Gastrocnemius medialis (tissue), 4 donors: ENCODE measurements around the gene TCF12. TPM values are rescaled to one million over a fixed set of nuclear protein-coding genes. Genes with fewer than 3 reads are reported as not detected.

Experiments
- ATAC-seq, 2 donors: fragments of 150-250 bp; one replicate each; pipeline ENCODE4 v1.9.1; 2016
- DNase-seq, 2 donors: peaks; one replicate each; pipeline ENCODE4 v3.0.0-alpha.2; 2019
- H3K27ac ChIP-seq, 4 donors: fragments of 200-600 bp; sonication (generic); 1 replicate in 1 of 4; 2 replicates in 3 of 4; pipeline ENCODE4 v1.5.1; 2016 to 2018; ENCODE audit warnings: mild to moderate bottlenecking in 2 of 4, moderate library complexity in 1 of 4
- H3K27me3 ChIP-seq, 3 donors: fragments of 200-600 bp; sonication (generic) in 2 of 3; 1 replicate in 1 of 3; 2 replicates in 2 of 3; pipeline versions ENCODE4 v1.5.1 to v1.6.0; 2016 to 2019; ENCODE audit warnings: mild to moderate bottlenecking in 1 of 3, moderate library complexity in 1 of 3
- H3K36me3 ChIP-seq, 2 donors: fragments of 200-600 bp; sonication (generic) in 1 of 2; one replicate each; pipeline ENCODE4 v1.5.1; 2017 to 2018
- H3K4me1 ChIP-seq, 2 donors: fragments of 200-600 bp; sonication (generic) in 1 of 2; one replicate each; pipeline ENCODE4 v1.5.1; 2016 to 2017; ENCODE audit warnings: mild to moderate bottlenecking in 2 of 2
- H3K4me3 ChIP-seq, 4 donors: fragments of 200-600 bp; sonication (generic) in 3 of 4; 1 replicate in 1 of 4; 2 replicates in 3 of 4; pipeline ENCODE4 v1.5.1; 2016 to 2019; ENCODE audit warnings: mild to moderate bottlenecking in 2 of 4
- H3K9me3 ChIP-seq, 3 donors: fragments of 200-600 bp; sonication (generic) in 2 of 3; 1 replicate in 1 of 3; 2 replicates in 2 of 3; pipeline ENCODE4 v1.5.1; 2016 to 2019
- CTCF ChIP-seq, 5 experiments: fragments of 450-650 bp in 3 of 5; fragments of 200-600 bp in 2 of 5; sonication (generic) in 2 of 5; IDR thresholded peaks in 4 of 5; conservative IDR thresholded peaks in 1 of 5; 1 replicate in 4 of 5; 2 replicates in 1 of 5; pipeline ENCODE4 v1.5.1; 2016 to 2019; ENCODE audit warnings: antibody characterized with exemption in 5 of 5, mild to moderate bottlenecking in 3 of 5, moderate library complexity in 3 of 5
- POLR2A ChIP-seq, 2 donors: fragments of 450-650 bp; IDR thresholded peaks; one replicate each; pipeline ENCODE4 v1.6.1; 2017; ENCODE audit warnings: antibody characterized with exemption in 2 of 2, mild to moderate bottlenecking in 2 of 2, moderate library complexity in 2 of 2
- in situ Hi-C, 4 donors: fragments of 200-750 bp; cut with MboI; loops; one replicate each; pipeline versions ENCODE4 v1.15.0 to v1.8.0; 2017; ENCODE audit warnings: low sequenced_read_pairs in 4 of 4
- intact Hi-C: fragments of 100-400 bp; cut with DNase I; formaldehyde crosslinking; loops from one replicate; pipeline ENCODE4 v1.15.1; 2023; ENCODE audit warnings: low total_unique reads
- total RNA-seq, 4 donors: library from RNA; depleted of rRNA; stranded (reverse); fragments of >200 nt; gene quantifications; one replicate each; pipeline versions ENCODE4 v1.1.0 to v1.2.3, GENCODE V29; 2016

Gene TCF12
- total RNA-seq, 4 donors from 2014 or later = 34.9 to 63.0 (median 51.4) TPM

GRCh38 chr15:57169643-57170042 lies 251.2 kb downstream of the TCF12 start:
- ATAC-seq (no peak), DNase-seq (no peak)
- Histone ChIP-seq H3K4me3 (no peak overlapping the region), H3K9me3 (no peaks in the 10 kb centered on the region), H3K27ac (no peak overlapping the region), H3K4me1 (peaks cover 0 to 3% of the 10 kb centered on the region in 2 donors), H3K36me3 (no peaks in the 10 kb centered on the region), H3K27me3 (no peaks in the 10 kb centered on the region)
- in situ Hi-C loops = no loop called here
- intact Hi-C loops = no loop called here
- TF ChIP-seq CTCF (IDR thresholded peaks at IDR 0.05 in 4 of 5, conservative IDR thresholded peaks at IDR 0.05 in 1 of 5) = no peak
- TF ChIP-seq POLR2A (IDR thresholded peaks at IDR 0.05) = no peak

GRCh38 chr15:57171426-57171825 lies 253.0 kb downstream of the TCF12 start:
- in situ Hi-C loops = no loop called here

DNA sequence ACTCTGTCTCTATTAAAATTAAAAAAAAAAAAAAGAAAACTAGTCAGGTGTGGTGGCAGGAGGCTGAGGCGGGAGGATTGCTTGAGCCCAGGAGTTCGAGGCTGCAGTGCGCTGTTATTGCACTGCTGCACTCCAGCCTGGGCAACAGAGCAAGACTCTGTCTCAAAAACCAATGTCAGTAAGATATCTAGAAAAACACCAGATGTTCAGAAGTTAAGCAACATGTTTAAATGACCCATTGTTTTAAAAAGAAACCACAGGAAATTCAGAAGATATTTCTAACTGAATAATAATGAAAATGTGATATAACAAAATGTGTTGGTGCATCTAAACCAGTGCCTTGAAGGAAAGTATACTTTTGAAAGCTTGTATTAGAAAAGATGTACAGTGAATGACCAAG lies 254.5 kb downstream of the TCF12 start:
- Histone ChIP-seq H3K9me3 (no peaks in the 10 kb centered on the region), H3K27me3 (no peaks in the 10 kb centered on the region), H3K4me3 (no peak overlapping the region), H3K27ac (no peak overlapping the region), H3K36me3 (no peaks in the 10 kb centered on the region), H3K4me1 (peaks cover 0 to 3% of the 10 kb centered on the region in 2 donors)
- TF ChIP-seq CTCF (IDR thresholded peaks at IDR 0.05 in 4 of 5, conservative IDR thresholded peaks at IDR 0.05 in 1 of 5) = no peak
- no peak for TF ChIP-seq POLR2A (IDR thresholded peaks at IDR 0.05)
- DNase-seq = no peak
- in situ Hi-C loops = no loop called here
- ATAC-seq = no peak
- intact Hi-C loops = no loop called here

More at GRCh38 chr15:57171426-57171825, 253.0 kb downstream of the TCF12 start:
- intact Hi-C loops = no loop called here
- DNase-seq (no peak), ATAC-seq (peak in 1 of 2 donors; percentile 39)
- no peaks in the 10 kb centered on the region for H3K27me3 ChIP-seq
- H3K4me1 ChIP-seq = peaks cover 0 to 3% of the 10 kb centered on the region in 2 donors
- H3K9me3 ChIP-seq = no peaks in the 10 kb centered on the region
- TF ChIP-seq POLR2A (IDR thresholded peaks at IDR 0.05) (no peak), CTCF (IDR thresholded peaks at IDR 0.05 in 4 of 5, conservative IDR thresholded peaks at IDR 0.05 in 1 of 5) (no peak)
- no peak overlapping the region for H3K27ac ChIP-seq
- no peaks in the 10 kb centered on the region for H3K36me3 ChIP-seq
- no peak overlapping the region for H3K4me3 ChIP-seq

DNA sequence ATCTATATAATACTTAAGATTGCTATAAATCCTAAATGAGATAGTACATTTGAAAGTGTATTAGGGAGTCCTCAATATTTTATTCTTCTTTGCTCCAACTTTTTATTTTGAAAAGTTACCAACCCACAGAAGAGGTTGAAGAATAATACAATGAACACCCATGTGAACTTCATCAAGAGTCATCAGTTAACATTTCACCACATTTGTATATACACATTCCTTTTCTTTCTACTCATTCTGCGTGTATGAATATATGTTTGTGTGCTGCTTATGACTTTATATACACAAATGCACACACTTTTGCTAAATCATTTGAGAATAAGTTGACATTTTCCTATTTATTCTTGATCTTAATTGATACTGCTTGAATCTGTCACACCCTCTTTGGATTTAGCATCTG lies 264.6 kb downstream of the TCF12 start:
- H3K27ac ChIP-seq = no peak overlapping the region
- TF ChIP-seq CTCF (IDR thresholded peaks at IDR 0.05 in 4 of 5, conservative IDR thresholded peaks at IDR 0.05 in 1 of 5) (no peak), POLR2A (IDR thresholded peaks at IDR 0.05) (no peak)
- H3K36me3 ChIP-seq = no peaks in the 10 kb centered on the region
- DNase-seq (no peak), ATAC-seq (no peak)
- H3K9me3 ChIP-seq = no peaks in the 10 kb centered on the region
- no peaks in the 10 kb centered on the region for H3K27me3 ChIP-seq
- in situ Hi-C loops = no loop called here
- H3K4me1 ChIP-seq = peaks cover 4 to 12% of the 10 kb centered on the region in 2 donors
- no peak overlapping the region for H3K4me3 ChIP-seq
- intact Hi-C loops = no loop called here
